ENCODE results near the gene MBD1. TPM values are rescaled to one million over a fixed set of nuclear protein-coding genes. Genes with fewer than 3 reads are reported as not detected.
"Not testable (repeated sequence)": the region's sequence is repeated elsewhere in the genome, so short reads cannot be mapped to it uniquely, and the experiment has no call there.

Gene MBD1
- total and polyA plus RNA-seq, 2 donors from 2014 or later, result 24.7 to 79.3 TPM

DNA sequence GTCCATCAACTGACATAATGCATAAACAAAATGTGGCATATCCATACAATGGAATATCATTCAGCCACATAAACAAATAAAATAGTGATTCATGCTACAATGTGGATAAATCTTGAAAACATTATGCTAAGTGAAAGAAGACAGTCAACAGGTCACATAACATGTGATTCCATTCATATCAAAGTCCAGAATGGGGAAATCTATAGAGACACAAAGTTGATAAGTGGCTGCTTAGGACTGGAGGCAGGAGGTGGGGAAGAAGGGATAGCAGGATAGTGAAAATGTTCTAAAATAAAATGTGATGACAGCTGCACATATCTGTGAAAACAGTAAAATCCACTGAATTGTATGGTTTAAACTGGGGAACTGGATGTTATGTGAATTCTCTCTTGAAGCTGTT, 33.8 kb downstream of the MBD1 start:
- H3K27ac ChIP-seq (ENCODE audit: low read depth in 2 of 2, low read length in 2 of 2), result no peak overlapping the region
- intact Hi-C loops (cut with DNase I), result no loop called here
- no peak for DNase-seq
- H3K27me3 ChIP-seq (ENCODE audit: control insufficient read depth, insufficient read depth, low read length), result no peaks in the 10 kb centered on the region
- no peak overlapping the region for H3K4me3 ChIP-seq (ENCODE audit: low read length in 3 of 3)
- no peaks in the 10 kb centered on the region for H3K4me1 ChIP-seq (ENCODE audit: control insufficient read depth in 2 of 3, insufficient read depth in 2 of 3, low read depth in 1 of 3, low read length in 3 of 3)
- no peak for FAIRE-seq
- H3K9me3 ChIP-seq (ENCODE audit: control insufficient read depth in 2 of 3, insufficient read depth in 1 of 3, low read length in 3 of 3), result no peaks in the 10 kb centered on the region
- H3K9ac ChIP-seq (ENCODE audit: low read length in 3 of 3), result no peak overlapping the region
- TF ChIP-seq, protein P1, sequence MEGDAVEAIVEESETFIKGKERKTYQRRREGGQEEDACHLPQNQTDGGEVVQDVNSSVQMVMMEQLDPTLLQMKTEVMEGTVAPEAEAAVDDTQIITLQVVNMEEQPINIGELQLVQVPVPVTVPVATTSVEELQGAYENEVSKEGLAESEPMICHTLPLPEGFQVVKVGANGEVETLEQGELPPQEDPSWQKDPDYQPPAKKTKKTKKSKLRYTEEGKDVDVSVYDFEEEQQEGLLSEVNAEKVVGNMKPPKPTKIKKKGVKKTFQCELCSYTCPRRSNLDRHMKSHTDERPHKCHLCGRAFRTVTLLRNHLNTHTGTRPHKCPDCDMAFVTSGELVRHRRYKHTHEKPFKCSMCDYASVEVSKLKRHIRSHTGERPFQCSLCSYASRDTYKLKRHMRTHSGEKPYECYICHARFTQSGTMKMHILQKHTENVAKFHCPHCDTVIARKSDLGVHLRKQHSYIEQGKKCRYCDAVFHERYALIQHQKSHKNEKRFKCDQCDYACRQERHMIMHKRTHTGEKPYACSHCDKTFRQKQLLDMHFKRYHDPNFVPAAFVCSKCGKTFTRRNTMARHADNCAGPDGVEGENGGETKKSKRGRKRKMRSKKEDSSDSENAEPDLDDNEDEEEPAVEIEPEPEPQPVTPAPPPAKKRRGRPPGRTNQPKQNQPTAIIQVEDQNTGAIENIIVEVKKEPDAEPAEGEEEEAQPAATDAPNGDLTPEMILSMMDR (IDR thresholded peaks at IDR 0.05; ENCODE audit: borderline replicate concordance, extremely low read depth, insufficient read depth), result no peak
- H3K36me3 ChIP-seq (ENCODE audit: control insufficient read depth in 2 of 3, insufficient read depth in 3 of 3, low read length in 3 of 3), result no peaks in the 10 kb centered on the region

DNA sequence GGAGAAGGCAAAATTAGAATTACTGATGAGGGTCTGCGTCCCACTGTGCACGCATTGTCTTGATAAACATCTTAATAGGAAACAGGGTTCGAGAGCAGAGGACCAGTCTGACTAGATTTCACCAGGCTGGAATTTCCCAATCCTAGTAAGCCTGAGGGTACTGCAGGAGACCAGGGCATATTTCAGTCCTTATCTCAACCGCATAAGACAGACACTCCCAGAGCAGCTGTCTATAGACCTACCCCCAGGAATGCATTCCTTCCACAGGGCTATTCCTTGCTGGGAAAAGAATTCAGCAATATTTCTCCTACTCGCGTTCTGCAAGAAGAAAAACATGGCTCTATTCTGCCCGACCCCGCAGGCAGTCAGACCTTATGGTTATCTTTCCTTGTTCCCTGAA, 39.6 kb downstream of the MBD1 start:
- H3K36me3 ChIP-seq (ENCODE audit: control insufficient read depth in 2 of 3, insufficient read depth in 3 of 3, low read length in 3 of 3); H3K27ac ChIP-seq (ENCODE audit: low read depth in 2 of 2, low read length in 2 of 2); H3K9me3 ChIP-seq (ENCODE audit: control insufficient read depth in 2 of 3, insufficient read depth in 1 of 3, low read length in 3 of 3); H3K27me3 ChIP-seq (ENCODE audit: control insufficient read depth, insufficient read depth, low read length); intact Hi-C loops (cut with DNase I); H3K4me1 ChIP-seq (ENCODE audit: control insufficient read depth in 2 of 3, insufficient read depth in 2 of 3, low read depth in 1 of 3, low read length in 3 of 3); DNase-seq; H3K4me3 ChIP-seq (ENCODE audit: low read length in 3 of 3); FAIRE-seq; H3K9ac ChIP-seq (ENCODE audit: low read length in 3 of 3): not testable (repeated sequence)

DNA sequence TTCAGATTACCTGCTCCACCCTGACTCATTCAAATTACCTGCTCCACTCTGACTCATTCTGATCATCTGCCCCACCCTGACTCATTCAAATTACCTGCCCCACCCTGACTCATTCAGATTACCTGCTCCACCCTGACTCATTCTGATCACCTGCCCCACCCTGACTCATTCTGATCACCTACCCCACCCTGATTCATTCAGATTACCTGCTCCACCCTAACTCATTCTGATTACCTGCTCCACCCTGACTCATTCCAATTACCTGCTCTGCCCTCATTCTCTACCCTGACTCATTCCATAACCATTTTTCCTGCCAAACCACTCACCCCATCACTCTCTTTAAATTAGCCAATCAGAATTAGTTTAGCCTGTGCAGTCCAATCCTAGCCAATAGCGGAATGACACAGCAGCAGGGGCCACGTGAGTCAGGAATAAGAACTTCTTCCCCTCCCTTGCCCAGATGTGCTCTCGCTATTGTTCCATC, 41.2 kb downstream of the MBD1 start:
- Histone ChIP-seq H3K9me3 (ENCODE audit: control insufficient read depth in 2 of 3, insufficient read depth in 1 of 3, low read length in 3 of 3) (no peaks in the 10 kb centered on the region), H3K9ac (ENCODE audit: low read length in 3 of 3) (no peak overlapping the region), H3K4me1 (ENCODE audit: control insufficient read depth in 2 of 3, insufficient read depth in 2 of 3, low read depth in 1 of 3, low read length in 3 of 3) (no peaks in the 10 kb centered on the region), H3K27ac (ENCODE audit: low read depth in 2 of 2, low read length in 2 of 2) (no peak overlapping the region), H3K4me3 (ENCODE audit: low read length in 3 of 3) (no peak overlapping the region), H3K27me3 (ENCODE audit: control insufficient read depth, insufficient read depth, low read length) (no peaks in the 10 kb centered on the region), H3K36me3 (ENCODE audit: control insufficient read depth in 2 of 3, insufficient read depth in 3 of 3, low read length in 3 of 3) (no peaks in the 10 kb centered on the region)
- FAIRE-seq (no peak), DNase-seq (no peak)
- TF ChIP-seq, protein P1 (IDR thresholded peaks at IDR 0.05; ENCODE audit: borderline replicate concordance, extremely low read depth, insufficient read depth), result no peak
- intact Hi-C loops (cut with DNase I), result no loop called here

DNA sequence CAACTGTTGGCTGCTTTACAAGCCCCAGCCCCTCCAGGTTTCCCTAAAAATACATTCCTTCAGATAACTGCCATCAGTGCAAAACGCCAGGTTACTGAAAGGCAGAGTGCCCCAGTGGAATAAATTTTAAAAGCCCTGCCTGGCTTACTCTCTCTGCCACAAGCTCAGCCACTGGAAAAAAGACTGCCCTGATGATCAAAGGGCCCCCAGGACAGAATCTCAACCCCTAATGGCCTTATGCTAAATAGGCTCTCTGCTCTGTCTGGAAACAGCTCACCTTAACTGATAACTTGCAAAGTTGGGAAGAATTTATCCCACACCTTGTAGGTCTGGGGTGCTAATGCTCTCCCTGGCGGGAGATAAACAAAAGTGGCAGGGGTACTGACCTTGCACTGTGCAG, 48.9 kb downstream of the MBD1 start:
- Histone ChIP-seq H3K27ac (ENCODE audit: low read depth in 2 of 2, low read length in 2 of 2) (no peak overlapping the region), H3K36me3 (ENCODE audit: control insufficient read depth in 2 of 3, insufficient read depth in 3 of 3, low read length in 3 of 3) (no peaks in the 10 kb centered on the region), H3K4me1 (ENCODE audit: control insufficient read depth in 2 of 3, insufficient read depth in 2 of 3, low read depth in 1 of 3, low read length in 3 of 3) (no peaks in the 10 kb centered on the region), H3K9ac (ENCODE audit: low read length in 3 of 3) (no peak overlapping the region), H3K27me3 (ENCODE audit: control insufficient read depth, insufficient read depth, low read length) (no peaks in the 10 kb centered on the region), H3K9me3 (ENCODE audit: control insufficient read depth in 2 of 3, insufficient read depth in 1 of 3, low read length in 3 of 3) (no peaks in the 10 kb centered on the region), H3K4me3 (ENCODE audit: low read length in 3 of 3) (no peak overlapping the region)
- peak in 2 of 5 donors; percentile 15 to 25 for DNase-seq
- no peak for FAIRE-seq
- TF ChIP-seq, protein P1 (IDR thresholded peaks at IDR 0.05; ENCODE audit: borderline replicate concordance, extremely low read depth, insufficient read depth), result no peak
- intact Hi-C loops (cut with DNase I), result no loop called here
